ENCODE measurements around the gene SLC9A9.

DNA sequence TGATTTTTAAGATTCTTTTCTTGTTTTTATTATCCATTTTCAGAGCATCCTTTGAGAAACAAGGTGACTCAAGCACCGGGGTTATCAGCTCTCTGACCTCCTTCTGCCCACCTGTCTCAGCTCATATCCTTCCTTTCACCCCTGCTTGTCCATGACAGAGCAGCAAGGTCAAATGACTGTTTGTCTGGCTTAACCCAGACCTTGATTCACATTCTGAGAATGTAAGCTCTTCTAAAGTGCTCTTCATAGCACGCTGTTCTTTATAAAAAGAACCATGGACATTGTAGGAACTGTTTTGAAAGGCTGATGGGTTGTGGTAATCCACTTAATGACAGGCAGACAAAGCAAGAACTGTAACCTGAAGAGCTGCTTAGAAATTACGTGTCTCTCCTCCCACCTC, 606.2 kb downstream of the SLC9A9 start:
- no peak for TF ChIP-seq POLR2A (IDR thresholded peaks at IDR 0.05)
- TF ChIP-seq, protein P1, sequence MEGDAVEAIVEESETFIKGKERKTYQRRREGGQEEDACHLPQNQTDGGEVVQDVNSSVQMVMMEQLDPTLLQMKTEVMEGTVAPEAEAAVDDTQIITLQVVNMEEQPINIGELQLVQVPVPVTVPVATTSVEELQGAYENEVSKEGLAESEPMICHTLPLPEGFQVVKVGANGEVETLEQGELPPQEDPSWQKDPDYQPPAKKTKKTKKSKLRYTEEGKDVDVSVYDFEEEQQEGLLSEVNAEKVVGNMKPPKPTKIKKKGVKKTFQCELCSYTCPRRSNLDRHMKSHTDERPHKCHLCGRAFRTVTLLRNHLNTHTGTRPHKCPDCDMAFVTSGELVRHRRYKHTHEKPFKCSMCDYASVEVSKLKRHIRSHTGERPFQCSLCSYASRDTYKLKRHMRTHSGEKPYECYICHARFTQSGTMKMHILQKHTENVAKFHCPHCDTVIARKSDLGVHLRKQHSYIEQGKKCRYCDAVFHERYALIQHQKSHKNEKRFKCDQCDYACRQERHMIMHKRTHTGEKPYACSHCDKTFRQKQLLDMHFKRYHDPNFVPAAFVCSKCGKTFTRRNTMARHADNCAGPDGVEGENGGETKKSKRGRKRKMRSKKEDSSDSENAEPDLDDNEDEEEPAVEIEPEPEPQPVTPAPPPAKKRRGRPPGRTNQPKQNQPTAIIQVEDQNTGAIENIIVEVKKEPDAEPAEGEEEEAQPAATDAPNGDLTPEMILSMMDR (IDR thresholded peaks at IDR 0.05), result no peak
- TF ChIP-seq POLR2AphosphoS5 (IDR thresholded peaks at IDR 0.05), result no peak

Data from transverse colon (tissue), 4 donors.